Subcutaneous adipose tissue (tissue), 4 donors: ENCODE results near the gene SNTG2. TPM values are rescaled to one million over a fixed set of nuclear protein-coding genes. Genes with fewer than 3 reads are reported as not detected.

Experiments used
- CTCF ChIP-seq: fragments of 450-650 bp; IDR thresholded peaks from one replicate; pipeline ENCODE4 v1.5.1; 2016; ENCODE audit warnings: low read depth, mild to moderate bottlenecking, control low read depth, antibody characterized with exemption, moderate library complexity
- total RNA-seq, 4 donors: library from RNA; depleted of rRNA; stranded (reverse); fragments of >200 nt; gene quantifications; one replicate each; pipeline ENCODE4 v1.1.0, GENCODE V29; 2016

Gene SNTG2
- total RNA-seq, 4 donors from 2014 or later = 4.2 to 17.4 (median 11.3) TPM

- TF ChIP-seq CTCF = no peak
Measured at GRCh38 chr2:1238598-1239138, 288.0 kb downstream of the SNTG2 start.

DNA sequence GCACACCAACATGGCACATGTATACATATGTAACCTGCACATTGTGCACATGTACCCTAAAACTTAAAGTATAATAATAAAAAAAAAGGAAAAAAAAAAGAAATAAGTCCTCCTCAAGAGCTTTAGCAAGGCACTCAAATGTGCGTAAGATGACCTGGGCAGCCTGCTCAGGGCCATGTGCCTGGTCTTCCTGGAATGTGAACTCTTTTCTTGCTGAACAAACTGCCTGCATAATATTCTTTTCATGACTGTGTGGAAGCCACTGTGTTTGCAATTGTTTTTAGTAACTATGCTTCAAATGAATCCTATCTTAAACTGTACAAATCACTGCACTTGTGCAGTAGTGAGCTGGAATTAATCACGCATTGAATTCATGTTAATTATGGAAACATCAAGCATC, 294.5 kb downstream of the SNTG2 start:
- no peak for TF ChIP-seq CTCF

DNA sequence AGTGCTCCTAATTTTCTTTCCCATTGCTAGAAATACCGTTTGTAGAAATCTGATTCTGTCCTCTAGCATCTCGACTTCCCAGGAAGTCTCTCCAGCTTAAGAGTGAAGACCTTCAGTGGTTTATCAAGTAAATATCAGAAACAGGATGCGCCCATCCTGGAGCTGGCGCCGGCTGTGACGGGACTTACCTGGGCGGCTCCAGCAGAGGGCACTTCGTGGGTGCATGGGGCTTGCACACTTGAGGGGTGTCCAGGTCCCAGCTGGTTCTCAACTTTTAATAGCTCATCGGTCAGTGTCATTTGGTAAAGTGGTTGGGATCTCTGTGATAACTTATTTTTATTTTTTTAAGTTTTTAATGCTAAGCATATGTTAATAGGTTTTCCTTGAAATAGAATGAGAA, 295.6 kb downstream of the SNTG2 start:
- TF ChIP-seq CTCF = no peak

DNA sequence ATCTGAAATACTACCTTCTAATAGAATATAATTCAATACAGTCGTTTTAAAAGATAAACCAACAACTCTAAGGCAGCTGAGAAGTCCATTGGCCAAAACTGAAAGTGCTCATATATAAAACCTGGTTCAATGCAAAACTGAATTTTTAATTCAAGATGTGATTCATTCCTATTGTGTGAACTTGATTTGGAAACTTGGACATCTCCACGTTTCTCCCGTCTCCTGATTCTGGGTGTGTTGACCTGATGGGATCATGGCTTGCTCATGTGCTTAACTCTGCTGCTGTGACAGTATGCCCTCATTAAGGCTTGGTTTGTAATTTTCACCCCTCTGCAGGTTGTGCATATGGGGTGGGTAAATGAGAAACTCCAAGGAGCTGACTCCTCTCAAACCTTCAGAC, 296.3 kb downstream of the SNTG2 start:
- TF ChIP-seq CTCF = no peak

- no peak for TF ChIP-seq CTCF
Measured at GRCh38 chr2:1248187-1248586, 297.5 kb downstream of the SNTG2 start.

DNA sequence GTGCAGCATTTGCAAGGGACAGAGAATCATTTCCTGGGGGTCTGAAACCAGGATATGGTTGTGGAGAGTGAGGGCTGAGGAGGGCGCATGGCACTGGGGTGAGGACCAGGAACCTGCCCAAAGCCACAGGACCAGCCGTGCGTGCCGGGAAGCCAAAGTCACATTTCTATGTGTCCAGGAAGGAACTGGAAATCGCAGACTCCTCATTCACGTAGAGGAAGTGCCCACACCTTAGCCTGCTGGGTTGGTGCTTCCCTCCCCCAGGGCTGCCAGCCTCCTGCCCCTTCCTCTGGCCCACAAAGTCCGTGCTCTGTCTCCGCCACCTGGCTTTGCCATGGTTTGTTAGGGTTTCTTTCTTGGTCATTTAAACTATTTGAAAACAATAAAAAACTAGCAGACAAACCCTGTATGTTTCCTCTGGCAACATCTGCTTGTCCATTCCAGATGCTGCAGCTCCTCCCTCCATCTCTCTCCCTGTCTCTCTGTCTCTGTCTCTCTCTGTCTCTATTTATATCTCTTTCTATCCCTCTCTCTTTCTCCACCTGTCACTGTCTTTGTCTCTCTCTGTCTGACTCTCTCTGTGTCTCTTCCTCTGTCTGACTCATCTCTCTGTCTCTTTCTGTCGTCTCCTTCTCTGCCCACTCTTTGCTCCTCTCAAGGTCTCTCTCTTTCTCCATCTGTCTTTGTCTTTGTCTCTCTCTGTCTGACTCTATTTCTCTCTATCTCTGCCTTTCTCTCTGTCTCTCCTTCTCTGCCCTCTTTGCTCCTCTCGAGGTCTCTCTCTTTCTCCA, 299.4 kb downstream of the SNTG2 start:
- TF ChIP-seq CTCF = no peak

- TF ChIP-seq CTCF = no peak
Measured at GRCh38 chr2:1251520-1251919, 300.9 kb downstream of the SNTG2 start.
